HG02943 (cell line): ENCODE data around the gene POTEM.
"Not testable (repeated sequence)": the region's sequence is repeated elsewhere in the genome, so short reads cannot be mapped to it uniquely, and the experiment has no call there.

Experiments used
- ATAC-seq: cut with Tn5 transposase; IDR thresholded peaks from one replicate; pipeline ENCODE4 v1.9.1; 2021; ENCODE audit warnings: mild to moderate bottlenecking, low read depth, moderate library complexity; ENCODE audit not compliant: unreplicated experiment

Gene POTEM

DNA sequence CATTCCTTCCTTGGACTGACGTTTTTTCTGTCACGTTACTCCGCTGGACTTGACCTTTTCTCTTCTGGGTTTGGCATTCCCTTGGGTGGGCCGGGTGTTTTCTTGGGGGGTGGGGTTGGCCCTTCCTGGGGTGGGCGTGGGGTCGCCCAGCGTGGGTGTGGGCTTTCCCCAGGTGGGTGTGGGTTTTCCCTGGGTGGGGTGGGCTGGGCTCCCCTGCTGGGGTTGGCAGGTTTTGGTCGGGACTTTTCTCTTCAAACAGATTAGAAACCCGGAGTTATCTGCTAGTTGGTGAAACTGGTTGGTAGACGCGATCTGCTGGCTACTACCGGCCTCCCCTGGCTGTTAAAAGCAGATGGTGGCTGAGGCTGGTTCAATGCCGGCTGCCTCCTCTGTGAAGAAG is at the start of gene POTEM:
Gene POTEM, plus strand, starts transcription at position 301 of the 400 bp plus-strand sequence. Its CDS starts 52 bp downstream, at position 353.
- ATAC-seq, result not testable (repeated sequence)

DNA sequence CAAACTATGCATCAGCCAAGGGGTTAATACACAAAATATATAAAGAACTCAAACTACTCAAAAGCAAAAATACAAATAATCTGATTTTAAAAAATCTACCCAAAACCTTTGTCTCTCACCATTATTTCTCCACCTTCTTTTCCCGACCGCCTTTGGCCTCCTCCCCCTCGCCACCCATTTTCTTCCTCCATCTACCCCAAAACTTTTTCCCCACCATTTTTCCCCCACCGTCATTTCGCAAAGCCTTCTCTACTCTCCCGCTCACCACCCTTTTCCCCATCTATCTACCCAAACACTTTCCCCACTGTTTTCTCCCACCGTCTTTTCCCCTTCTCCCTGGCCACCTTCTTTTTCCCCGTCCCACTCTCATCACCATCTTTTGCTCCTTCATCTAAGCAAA is 48.9 kb upstream of the POTEM start:
- not testable (repeated sequence) for ATAC-seq

DNA sequence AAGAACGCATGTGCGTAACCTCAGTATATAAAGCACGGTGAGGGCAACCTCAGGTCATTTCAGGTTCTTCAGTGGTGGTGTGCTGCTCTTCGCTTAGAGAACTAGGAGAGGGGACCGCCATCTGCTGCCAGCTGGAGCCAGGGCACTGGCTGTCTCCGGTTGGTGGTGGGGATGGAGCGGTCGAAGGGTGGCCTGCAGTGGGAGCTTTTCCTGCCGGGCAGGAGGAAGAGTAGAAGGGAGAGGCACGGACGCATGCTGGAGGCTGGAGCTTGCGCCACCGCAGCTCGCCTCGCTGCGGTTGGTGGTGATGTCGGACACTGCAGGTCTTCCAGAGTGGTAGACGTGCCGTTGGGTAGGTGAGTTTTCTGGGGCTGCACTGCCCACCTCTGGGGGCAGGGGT is 47.2 kb upstream of the POTEM start:
- ATAC-seq, result not testable (repeated sequence)

DNA sequence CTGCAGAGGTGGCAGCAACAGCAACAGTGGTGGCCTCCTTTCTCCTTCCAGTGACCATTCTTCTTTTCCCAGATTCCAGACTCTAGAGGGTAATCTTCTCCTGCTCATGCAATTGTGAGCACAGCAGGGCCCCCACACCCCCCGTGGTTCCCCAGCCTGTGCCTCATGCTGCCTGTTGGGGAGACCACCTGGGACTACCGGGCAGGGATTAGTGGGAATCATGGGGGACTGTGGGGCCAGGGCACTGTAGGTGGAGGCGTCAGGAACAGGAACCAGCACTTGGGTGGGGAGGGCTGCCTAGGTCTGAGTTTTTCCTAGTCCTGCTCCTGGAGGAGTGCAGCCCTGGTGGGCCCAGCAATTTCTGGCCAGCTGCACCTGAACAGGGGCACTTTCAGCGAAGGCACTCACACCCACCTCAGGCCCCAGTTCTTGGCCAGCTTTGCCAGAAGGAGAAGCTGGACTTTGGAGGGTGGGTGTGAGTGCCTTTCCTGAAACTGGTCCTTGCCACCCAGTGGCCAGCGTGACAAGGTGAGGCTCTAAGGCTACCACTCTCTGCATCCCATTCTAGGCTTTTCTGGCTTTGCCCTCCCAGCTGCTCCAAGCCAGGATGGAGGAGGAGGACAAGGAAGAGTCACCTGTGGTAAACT is 46.1 kb upstream of the POTEM start:
- ATAC-seq, result not testable (repeated sequence)

DNA sequence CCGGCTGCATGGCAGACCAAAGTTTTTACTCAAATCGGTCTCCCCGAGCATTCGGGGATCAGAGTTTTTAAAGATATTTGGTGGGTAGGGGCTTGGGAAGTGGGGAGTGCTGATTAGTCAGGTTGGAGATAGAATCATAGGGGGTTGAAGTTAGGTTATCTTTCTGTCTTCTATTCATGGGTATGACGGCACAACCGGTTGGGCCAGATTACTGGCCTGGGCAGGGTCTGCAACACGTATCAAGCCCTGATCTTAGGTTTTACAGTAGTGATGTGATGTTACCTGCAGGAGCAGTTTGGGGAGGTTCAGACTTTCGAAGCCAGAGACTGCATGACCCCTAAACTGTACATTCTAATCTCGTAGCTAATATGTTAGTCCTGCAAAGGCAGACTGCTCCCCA is 30.4 kb upstream of the POTEM start:
- not testable (repeated sequence) for ATAC-seq

DNA sequence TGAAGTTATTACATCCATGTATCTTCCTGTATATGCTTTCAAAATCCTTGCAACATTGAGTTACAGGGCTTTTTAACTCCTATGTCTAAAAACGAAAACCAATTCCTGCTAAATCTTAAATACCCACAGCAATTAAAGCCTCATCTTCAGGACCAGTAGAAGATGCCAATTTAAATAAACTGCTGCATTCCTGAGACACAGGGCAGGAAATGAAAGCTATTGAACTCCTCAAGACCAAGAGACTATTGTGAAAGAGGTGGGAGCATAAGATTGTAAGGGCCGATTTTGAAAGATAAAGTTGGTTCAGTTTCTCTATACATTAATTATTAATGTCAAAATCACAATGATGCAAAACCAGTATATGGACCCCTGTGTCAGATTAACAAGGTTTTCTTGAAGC is 28.5 kb upstream of the POTEM start:
- ATAC-seq, result not testable (repeated sequence)

DNA sequence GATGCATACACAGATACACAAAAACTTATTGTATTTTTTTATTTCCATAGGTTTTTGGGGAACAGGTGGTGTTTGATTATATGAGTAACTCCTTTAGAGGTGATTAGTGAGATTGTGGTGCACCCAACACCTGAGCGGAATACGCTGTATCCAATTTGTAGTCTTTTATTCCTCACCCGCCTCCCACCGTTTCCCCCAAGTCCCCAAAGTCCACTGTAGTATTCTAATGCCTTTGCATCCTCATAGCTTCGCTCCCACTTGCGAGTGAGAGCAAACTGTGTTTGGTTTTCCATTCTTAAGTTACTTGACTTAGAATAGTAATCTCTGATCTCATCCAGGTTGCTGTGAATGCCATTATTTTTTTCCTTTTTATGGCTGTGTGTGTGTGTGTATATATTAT is 17.3 kb upstream of the POTEM start:
- ATAC-seq, result not testable (repeated sequence)

DNA sequence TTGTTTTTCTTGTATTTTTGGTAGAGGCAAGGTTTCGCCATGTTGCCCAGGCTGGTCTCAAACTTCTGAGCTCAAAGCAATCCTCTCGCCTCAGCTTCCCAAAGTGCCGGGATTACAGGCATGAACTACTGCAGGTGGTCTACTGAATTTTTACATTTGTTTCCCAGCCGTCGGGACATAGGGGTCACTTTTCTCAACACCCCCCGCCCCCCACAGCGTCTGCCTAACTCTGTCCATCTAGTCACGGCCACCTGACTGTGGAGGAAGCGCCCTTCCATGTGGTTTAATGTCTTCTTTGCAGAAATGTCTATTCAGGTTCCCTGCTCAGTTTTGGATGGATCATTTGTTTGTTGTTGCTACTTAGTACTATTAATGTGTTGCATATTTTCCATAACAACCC is 14.1 kb upstream of the POTEM start:
- not testable (repeated sequence) for ATAC-seq

DNA sequence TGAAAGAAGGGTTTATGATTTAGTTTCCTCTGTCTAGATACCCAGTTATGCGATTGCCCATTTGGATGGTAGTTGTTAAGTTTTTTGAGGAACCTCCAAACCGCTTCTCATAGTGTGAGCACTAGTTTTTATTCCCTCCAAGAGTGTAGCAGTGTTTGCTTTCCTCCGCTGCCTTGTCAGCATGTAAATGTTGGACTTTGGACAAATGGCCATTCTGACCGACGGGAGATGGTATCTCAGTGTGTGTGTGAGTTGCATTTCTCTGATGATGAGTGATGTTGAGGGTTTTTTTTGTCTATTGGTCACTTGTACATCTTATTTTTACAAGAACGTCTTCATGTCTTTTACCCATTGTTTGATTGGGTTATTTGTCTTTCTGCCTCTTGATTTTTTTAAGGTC is 11.4 kb upstream of the POTEM start:
- ATAC-seq, result not testable (repeated sequence)

DNA sequence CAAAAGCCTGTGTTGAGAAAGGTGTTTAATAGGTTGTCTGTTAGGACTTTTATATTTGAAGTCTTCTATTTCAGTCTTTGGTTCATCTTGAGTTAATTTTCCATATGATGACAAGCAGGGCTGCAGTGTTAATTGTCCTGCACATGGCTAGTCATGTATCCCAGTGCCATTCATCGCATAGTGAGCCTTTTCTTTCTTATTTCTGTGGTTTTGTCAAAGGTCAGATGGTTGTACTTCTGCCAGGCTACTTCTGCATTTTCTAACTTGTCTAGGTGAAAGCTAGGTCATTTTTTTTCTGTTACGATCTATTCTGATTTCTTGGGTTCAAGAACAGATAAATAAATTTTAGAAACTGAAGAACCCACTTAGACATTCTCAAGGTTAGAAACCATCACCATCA is 5.7 kb upstream of the POTEM start:
- ATAC-seq, result not testable (repeated sequence)

DNA sequence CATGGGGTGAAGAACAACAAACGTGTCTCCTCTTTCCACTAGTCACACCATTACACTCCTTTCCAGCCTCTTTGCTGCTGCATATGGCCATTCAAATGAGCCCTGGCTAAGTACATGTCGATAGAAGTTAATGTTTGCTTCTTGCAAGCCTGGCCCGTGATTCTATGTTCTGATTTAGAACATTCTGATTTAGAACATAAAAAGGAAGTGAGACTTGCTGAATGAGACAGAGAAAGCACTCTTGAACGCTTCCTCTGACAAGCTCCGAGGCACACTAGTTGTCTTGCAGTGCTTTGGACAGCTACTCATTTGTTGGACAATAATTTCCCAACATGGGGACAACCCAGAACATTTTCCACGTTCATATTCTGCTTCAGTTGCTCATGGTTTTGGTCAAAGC is 5.1 kb upstream of the POTEM start:
- ATAC-seq, result not testable (repeated sequence)

DNA sequence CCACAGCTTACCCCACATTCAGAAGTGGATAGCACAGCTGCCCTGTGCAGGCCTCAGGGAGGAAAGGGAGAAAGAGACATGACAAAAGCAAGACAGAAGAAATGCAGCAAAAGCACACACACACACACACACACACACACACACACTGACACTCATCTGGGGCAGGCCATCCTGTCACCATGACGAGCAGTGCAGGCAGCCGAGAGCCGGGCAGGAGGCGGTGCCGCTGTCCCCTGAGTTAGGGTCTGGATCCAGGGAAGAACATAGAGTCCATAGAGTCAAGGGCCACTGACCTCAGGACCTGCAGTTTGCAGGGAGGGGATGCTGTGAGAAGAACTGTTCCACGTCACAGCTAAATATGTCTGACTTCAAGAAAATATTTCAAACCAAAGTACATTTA is 4.0 kb upstream of the POTEM start:
- not testable (repeated sequence) for ATAC-seq

DNA sequence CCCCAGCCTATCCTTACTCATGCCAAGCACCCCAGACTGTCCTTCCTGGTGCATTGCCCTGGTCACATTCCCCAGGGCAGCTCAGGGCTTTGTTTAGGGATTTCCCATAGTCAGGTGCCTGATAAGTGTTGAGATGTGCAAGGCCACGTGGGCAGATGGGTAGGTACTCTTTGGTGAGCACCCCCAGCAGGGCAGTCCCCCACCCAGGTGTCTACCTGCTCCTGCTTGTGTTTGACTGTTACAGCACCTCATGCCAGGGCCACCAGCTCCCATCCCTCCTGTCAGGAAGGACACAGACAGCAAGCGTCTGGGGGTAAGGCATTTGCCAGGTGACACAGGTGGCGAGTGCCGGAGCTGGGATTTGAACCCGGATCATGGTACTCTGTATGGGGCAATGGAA is 2.4 kb upstream of the POTEM start:
- ATAC-seq, result not testable (repeated sequence)

DNA sequence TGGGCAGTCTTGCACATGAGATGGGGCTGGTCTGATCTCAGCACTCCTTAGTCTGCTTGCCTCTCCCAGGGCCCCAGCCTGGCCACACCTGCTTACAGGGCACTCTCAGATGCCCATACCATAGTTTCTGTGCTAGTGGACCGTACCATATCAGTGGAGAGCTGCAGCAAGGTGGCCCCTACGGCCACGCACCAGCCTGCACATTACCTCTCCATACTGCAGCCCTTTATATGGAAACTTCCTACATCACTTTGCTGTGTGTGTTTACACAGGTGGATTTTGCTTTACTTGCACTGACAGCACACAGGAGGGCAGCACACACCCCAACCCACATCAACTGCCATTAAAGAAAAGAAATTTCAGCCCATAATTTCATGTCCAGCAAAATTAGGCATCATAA is 35.3 kb downstream of the POTEM start:
- ATAC-seq, result not testable (repeated sequence)

DNA sequence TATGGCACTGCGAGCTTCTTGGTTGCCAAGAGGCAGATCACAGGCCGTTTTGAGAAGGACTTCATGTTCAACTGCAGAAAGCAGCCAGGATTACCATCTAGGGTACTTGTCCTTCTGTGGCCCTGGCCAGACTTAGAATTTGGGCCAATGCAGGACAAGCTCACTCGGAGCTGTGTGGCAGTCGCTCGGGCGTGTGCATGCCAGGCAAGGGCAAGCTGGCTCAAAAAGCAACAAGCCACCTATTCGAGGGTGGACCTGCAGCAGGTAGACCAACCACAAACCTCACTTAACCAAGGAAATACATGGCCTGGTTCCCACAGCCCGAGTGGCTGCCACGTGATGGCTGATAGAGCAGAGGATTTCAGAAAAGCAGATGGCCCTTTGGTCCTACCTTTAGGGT is 39.3 kb downstream of the POTEM start:
- ATAC-seq, result not testable (repeated sequence)

DNA sequence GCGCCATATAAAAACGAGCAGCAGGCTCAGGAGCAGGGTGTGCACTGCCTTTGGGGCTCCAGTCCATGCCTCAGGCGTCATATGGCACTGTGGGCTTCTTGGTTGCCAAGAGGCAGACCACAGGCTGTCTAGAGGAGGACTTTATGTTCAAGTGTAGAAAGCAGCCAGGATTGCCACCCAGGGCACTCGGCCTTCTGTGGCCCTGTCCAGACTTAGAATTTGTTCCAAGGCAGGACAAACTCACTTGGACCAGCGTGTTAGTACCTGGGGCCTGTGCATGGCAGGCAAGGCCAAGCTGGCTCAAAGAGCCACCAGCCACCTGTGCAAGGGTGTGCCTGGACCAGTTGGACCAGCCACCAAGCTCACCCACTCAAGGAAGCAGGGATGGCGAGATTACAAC is 40.4 kb downstream of the POTEM start:
- not testable (repeated sequence) for ATAC-seq

DNA sequence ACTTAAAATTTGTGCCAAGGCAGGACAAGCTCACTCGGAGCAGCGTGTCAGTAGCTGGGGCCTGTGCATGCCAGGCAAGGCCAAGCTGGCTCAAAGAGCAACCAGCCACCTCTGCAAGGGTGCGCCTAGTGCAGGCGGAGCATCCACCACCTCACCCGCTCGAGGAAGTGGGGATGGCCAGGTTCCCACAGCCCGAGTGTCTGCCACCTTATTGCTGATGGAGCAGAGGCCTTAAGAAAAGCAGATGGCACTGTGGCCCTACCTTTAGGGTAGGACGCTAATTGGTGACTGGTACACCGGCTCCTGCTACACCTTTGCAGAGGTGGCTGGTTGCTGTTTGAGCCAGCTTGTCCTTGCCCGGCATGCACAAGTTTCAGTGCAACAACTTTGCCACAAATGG is 43.8 kb downstream of the POTEM start:
- ATAC-seq, result not testable (repeated sequence)

DNA sequence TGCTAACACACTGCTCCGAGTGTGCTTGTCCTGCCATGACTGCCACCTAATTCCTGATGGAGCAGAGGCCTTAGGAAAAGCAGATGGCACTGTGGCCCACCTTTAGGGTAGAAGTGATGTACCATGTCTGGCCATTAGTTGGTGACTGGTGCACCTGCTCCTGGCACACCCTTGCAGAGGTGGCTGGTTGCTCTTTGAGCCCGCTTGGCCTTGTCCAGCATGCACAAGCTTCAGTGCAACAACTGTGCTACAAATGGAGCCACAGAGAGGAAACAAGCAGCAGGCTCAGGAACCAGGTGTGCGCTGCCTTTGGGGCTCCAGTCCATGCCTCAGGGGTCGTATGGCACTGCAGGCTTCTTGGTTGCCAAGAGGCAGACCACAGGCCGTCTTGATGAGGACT is 44.5 kb downstream of the POTEM start:
- not testable (repeated sequence) for ATAC-seq

DNA sequence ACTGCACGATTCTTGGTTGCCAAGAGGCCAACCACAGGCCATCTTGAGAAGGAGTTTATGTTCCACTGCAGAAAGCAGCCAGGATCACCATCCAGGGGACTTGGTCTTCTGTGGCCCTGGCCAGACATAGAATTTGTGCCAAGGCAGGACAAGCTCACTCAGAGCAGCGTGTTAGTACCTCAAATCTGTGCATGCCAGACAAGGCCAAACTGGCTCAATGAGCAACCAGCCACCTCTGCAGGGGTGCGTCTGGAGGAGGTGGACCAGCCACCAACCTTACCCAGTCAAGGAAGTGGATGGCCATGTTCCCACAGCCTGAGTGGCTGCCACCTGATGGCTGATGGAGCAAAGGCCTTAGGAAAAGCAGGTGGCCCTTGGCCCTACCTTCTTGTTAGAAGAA is 48.0 kb downstream of the POTEM start:
- ATAC-seq, result not testable (repeated sequence)

DNA sequence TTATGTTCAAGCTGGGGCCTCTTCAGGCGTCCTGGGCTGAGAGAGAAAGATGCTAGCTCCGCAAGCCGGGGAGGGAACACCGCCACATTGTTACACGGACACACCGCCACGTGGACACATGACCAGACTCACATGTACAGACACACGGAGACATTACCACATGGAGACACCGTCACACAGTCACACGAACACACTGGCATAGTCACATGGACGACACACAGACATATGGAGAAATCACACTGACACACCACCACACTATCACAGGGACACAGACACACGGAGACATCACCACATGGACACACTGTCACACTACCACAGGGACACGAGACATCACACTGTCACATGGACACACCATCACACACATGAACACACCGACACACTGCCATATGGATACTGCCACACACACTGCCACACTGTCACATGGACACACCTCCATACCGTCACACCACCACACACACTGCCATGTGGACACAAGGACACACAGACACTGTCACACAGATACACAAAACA is 57.9 kb downstream of the POTEM start:
- ATAC-seq, result not testable (repeated sequence)

DNA sequence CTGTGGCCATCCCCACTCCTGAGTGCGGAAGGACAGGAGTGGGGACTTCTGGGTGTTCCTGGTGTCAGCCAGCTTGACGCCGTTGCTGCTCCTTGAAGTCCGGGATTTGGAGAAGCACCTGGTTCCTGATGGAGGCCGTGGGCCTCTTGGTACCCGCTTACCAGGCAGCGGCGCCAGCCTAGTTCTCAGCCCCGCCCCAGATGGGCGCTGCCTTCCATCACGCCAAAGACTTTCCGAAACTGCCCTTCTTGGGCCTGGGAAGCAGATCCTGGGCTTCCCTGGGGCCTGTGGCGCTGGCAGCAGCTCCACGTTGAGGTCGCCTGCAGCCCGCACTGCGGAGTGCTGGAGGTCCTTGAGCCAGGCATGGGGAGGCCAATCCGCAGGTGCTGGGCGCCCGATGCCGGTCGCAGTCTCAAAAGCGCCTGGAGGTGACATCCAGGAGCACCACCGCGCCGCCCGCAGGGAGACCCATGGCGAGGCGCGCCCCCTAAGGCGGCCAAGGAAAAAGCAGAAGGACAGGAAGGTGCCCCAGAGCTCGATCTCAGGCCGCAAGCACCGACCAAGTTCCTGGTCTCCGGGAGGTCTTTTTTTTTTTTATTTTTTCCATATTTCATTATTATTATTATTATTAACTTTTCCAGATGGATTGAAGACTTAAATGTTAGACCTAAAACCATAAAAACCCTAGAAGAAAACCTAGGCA is 59.6 kb downstream of the POTEM start:
- ATAC-seq, result not testable (repeated sequence)

DNA sequence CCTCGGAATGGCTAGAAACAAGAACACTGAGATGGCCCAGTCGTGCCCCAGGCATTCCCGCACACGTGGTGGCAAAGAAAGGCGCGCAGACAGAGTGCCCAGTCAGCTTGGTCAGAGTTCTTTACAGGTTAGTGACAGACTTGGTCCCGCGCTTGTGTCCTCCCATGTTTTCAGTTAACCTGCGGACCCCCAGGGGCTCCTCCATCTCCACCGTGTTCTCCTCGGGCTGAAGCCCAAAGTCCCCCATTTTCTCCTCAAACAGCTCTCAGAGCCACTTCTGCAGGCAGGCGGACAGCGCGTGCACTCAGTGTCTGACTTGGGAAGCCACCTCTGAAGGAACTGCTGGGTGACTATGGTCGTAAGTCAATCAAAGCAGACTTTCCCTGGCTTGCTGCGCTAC is 60.7 kb downstream of the POTEM start:
- ATAC-seq, result not testable (repeated sequence)
